GM12878 (cell line): ENCODE data around the gene AKAP9. TPM values are rescaled to one million over a fixed set of nuclear protein-coding genes. Genes with fewer than 3 reads are reported as not detected.

Experiments used
- ATAC-seq: fragments of 200-7000 bp; cut with Tn5 transposase; 3 replicates; pipeline ENCODE4 v1.9.1; 2020; ENCODE audit warnings: mild to moderate bottlenecking, moderate library complexity
- BruUV-seq: library from RNA; stranded (reverse); fragments of 400-500 nt; replicated peaks from 2 replicates; lab custom pipeline; 2021; lab: Mats Ljungman, UMichigan
- CTCF ChIA-PET: fragments of 300-600 bp; sonication (Branson Sonifier 250); formaldehyde crosslinking; extraction: SDS; loops from one replicate; lab custom pipeline; 2021; ENCODE audit warnings: inconsistent platforms; lab: Yijun Ruan, JAX
- POLR2A ChIA-PET: fragments of 350-600 bp; formaldehyde crosslinking; extraction: SDS; loops from one replicate; lab custom pipeline; 2021; ENCODE audit warnings: inconsistent platforms; lab: Charles Lee
- RAD21 ChIA-PET: fragments of 300-600 bp; sonication (Branson Sonifier 250); formaldehyde crosslinking; loops from one replicate; lab custom pipeline; 2023; ENCODE audit warnings: antibody characterized with exemption; ENCODE audit not compliant: unreplicated experiment; lab: Charles Lee
- SMC1A ChIA-PET: fragments of 300-600 bp; sonication (Branson Sonifier 250); formaldehyde crosslinking; loops from one replicate; lab custom pipeline; 2023; ENCODE audit not compliant: unreplicated experiment, uncharacterized antibody; lab: Charles Lee
- DNase-seq: peaks from one replicate; pipeline ENCODE4 v3.0.0-alpha.2; 2011; ENCODE audit warnings: low read depth, low spot score
- FAIRE-seq: peaks from 3 replicates; lab custom pipeline; 2011; peaks lifted over from hg19 to GRCh38; lab: Jason Lieb, UNC
- H2AFZ ChIP-seq: 2 replicates; pipeline ENCODE4 v1.6.0; 2011; ENCODE audit warnings: low read depth, low read length, control low read depth; ENCODE audit not compliant: control insufficient read depth
- H3K27ac ChIP-seq: 2 replicates; pipeline ENCODE4 v1.5.1; 2011; ENCODE audit warnings: control low read depth; ENCODE audit not compliant: control insufficient read depth, insufficient read depth
- H3K27me3 ChIP-seq, 2 experiments: replicated peaks in 1 of 2; 2 replicates each; pipeline versions ENCODE4 v1.6.0 to v1.6.1; 2011; ENCODE audit warnings: low read length in 1 of 2; ENCODE audit not compliant: control insufficient read depth in 2 of 2, insufficient read depth in 2 of 2
- H3K36me3 ChIP-seq, 2 experiments: 2 replicates each; pipeline ENCODE4 v1.5.1; 2011; ENCODE audit warnings: low read length in 1 of 2; ENCODE audit not compliant: control insufficient read depth in 2 of 2, insufficient read depth in 2 of 2
- H3K4me1 ChIP-seq: 2 replicates; pipeline ENCODE4 v1.6.1; 2011; ENCODE audit warnings: mild to moderate bottlenecking, low read length, moderate library complexity, mixed read lengths; ENCODE audit not compliant: control insufficient read depth, insufficient read depth
- H3K4me2 ChIP-seq: 2 replicates; pipeline ENCODE4 v1.6.0; 2011; ENCODE audit warnings: control low read depth; ENCODE audit not compliant: control insufficient read depth, insufficient read depth
- H3K4me3 ChIP-seq: fragments of 200-600 bp; sonication (generic); 2 replicates; pipeline ENCODE4 v1.5.1; 2016
- H3K79me2 ChIP-seq: 2 replicates; pipeline ENCODE4 v1.6.0; 2011; ENCODE audit warnings: low read length; ENCODE audit not compliant: control insufficient read depth, insufficient read depth
- H3K9ac ChIP-seq: 2 replicates; pipeline ENCODE4 v1.8.0; 2011; ENCODE audit warnings: low read length, control low read depth, mixed read lengths; ENCODE audit not compliant: control insufficient read depth, insufficient read depth
- H3K9me3 ChIP-seq: replicated peaks from 3 replicates; pipeline ENCODE4 v1.5.1; 2011; ENCODE audit warnings: mild to moderate bottlenecking, low read length; ENCODE audit not compliant: control insufficient read depth, insufficient read depth
- H4K20me1 ChIP-seq: 2 replicates; pipeline ENCODE4 v1.6.0; 2011; ENCODE audit not compliant: control insufficient read depth, insufficient read depth
- JUND ChIP-seq: IDR thresholded peaks from 2 replicates; pipeline ENCODE4 v1.6.1; 2012; ENCODE audit warnings: low read depth, mild to moderate bottlenecking, low read length, improper control_type of control experiment, moderate library complexity
- MTA3 ChIP-seq: IDR thresholded peaks from 2 replicates; pipeline ENCODE4 v1.6.1; 2012; ENCODE audit warnings: low read length, inconsistent platforms, borderline replicate concordance
- NFYA ChIP-seq: IDR thresholded peaks from 2 replicates; pipeline ENCODE4 v1.6.1; 2011; ENCODE audit warnings: low read depth, mild to moderate bottlenecking, low read length, improper control_type of control experiment, borderline replicate concordance
- NR2C1 ChIP-seq: fragments of 450-650 bp; IDR thresholded peaks from 2 replicates; pipeline ENCODE4 v1.6.1; 2017; ENCODE audit warnings: antibody characterized with exemption, mild to moderate bottlenecking, moderate library complexity
- RB1 ChIP-seq: fragments of 450-650 bp; formaldehyde crosslinking; IDR thresholded peaks from 2 replicates; pipeline ENCODE4 v1.6.1; 2017; ENCODE audit warnings: mild to moderate bottlenecking, borderline replicate concordance
- RCOR1 ChIP-seq: conservative IDR thresholded peaks from 2 replicates; pipeline ENCODE4 v1.6.1; 2012; ENCODE audit warnings: low read depth, low read length, improper control_type of control experiment
- RUNX3 ChIP-seq: IDR thresholded peaks from 2 replicates; pipeline ENCODE4 v1.6.1; 2012; ENCODE audit warnings: low read length, inconsistent platforms
- WGBS: methylation state at CpG from one replicate; pipeline ENCODE4 v1.1.6; 2016; ENCODE audit warnings: low lambda C conversion rate; ENCODE audit not compliant: insufficient replicate concordance, insufficient coverage; ENCODE audit errors: missing lambda C conversion rate; 5-methylcytosine and 5-hydroxymethylcytosine counted together
- in situ Hi-C: fragments of 300-500 bp; cut with MboI; formaldehyde crosslinking; loops from 9 replicates; pipeline ENCODE4 v1.14.3; 2018; ENCODE audit warnings: mixed read lengths
- intact Hi-C: fragments of 100-400 bp; cut with micrococcal nuclease; formaldehyde crosslinking; loops from one replicate; pipeline ENCODE4 v1.14.2; 2022; ENCODE audit not compliant: unreplicated experiment
- polyA plus RNA-seq, 11 experiments: library from polyadenylated mRNA; depleted of rRNA in 4 of 11; unstranded in 6 of 11; stranded (reverse) in 5 of 11; fragments of >200 nt; fragmentation: Nextera tagmentation in 4 of 11; fragmentation: Illumina TruSeq in 1 of 11; extraction: Ambion mirVana in 4 of 11; extraction: Trizol in 1 of 11; gene quantifications; 1 replicate in 1 of 11; 2 replicates in 10 of 11; pipeline versions ENCODE4 v1.2.1 to v1.2.3, GENCODE V29; 2011 to 2016; ENCODE audit warnings: inconsistent platforms in 2 of 11, missing spikeins in 2 of 11, low read depth in 1 of 11
- total RNA-seq, 4 experiments: library from RNA; depleted of rRNA in 3 of 4; stranded (reverse); fragments of >200 nt in 3 of 4; fragmentation: Illumina TruSeq in 1 of 4; extraction: Trizol in 1 of 4; gene quantifications; 2 replicates each; pipeline versions ENCODE4 v1.2.1 to v1.2.3, GENCODE V29; 2013 to 2021
- TF ChIP-seq, protein P1 (sequence below): fragments of 450-650 bp; IDR thresholded peaks from 2 replicates; pipeline ENCODE4 v1.6.1; 2016; ENCODE audit warnings: mild to moderate bottlenecking
- TF ChIP-seq, protein P2 (sequence below): IDR thresholded peaks from 2 replicates; pipeline ENCODE4 v1.6.1; 2011; ENCODE audit warnings: low read depth, mild to moderate bottlenecking, low read length, moderate library complexity, borderline replicate concordance; ENCODE audit errors: extremely low read depth
- TF ChIP-seq, protein P3 (sequence below): fragments of 450-650 bp; formaldehyde crosslinking; IDR thresholded peaks from 2 replicates; pipeline ENCODE4 v1.4.0; 2022; ENCODE audit warnings: mild to moderate bottlenecking, moderate library complexity

The AKAP9 gene
- total and polyA plus RNA-seq, 10 of the 15 experiments (the other 5 are each of a cell fraction or from before 2014, with no cell fraction given): 21.1 to 62.8 (median 31.6) TPM

DNA sequence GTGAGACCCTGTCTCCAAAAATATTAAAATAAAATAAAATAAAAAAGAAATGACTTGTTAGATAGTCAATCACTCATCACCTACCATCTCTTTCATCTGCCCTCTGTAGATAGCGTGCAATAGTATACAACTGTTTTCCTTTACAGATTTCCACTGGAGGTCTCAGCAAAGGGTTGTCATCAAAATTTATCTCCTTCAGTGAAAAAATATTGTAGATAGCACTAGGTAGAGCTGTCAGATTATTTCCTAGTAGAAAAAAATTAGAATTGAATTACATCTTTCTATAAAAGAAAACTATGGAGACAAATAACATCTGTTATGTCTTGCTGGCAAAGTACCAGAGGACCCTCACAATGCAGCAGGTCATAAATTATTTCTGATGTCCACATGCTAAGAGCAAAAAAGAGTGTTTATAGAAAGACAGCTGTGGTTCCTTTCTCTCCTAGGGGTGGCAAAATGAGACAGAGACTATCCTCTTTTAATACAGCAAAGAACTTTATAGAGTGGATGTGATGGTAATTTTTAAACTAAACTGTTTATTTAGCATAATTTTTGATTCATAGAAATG lies 209.9 kb downstream of the AKAP9 start (continued):
- TF ChIP-seq RCOR1 (no peak), MTA3 (no peak)

DNA sequence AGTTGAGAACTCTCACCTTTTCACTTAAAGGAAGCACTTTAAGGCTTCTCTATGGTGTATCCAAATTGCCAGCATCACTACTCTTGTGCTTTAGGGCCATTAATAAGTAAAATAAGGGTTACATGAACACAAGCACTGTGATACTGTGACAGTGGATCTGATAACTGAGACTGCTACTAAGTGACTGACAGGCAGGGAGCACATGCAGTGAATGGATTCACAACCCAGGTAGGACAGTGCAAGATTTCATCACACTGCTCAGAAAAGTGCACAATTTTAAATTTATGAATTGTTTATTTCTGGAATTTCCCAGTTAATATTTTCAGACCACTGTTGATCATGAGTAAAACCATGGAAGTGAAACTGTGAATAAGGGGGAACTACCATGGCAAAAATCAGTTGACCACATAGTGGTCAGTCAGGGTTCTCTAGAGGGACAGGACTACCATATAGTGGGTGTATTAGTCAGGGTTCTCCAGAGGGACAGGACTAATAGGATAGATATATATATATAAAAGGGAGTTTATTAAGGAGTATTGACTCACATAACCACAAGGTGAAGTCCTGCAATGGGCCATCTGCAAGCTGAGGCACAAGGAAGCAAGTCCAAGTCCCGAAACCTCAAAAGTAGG lies 214.6 kb downstream of the AKAP9 start:
- H4K20me1 ChIP-seq: no peaks in the 10 kb centered on the region
- POLR2A ChIA-PET: no interaction called here
- ATAC-seq (peak; percentile 66), DNase-seq (no peak), FAIRE-seq (no peak)
- SMC1A ChIA-PET: no interaction called here
- CTCF ChIA-PET: no interaction called here
- no peak overlapping the region for H3K27ac ChIP-seq
- H3K4me3 ChIP-seq: no peak overlapping the region
- H2AFZ ChIP-seq: no peak overlapping the region
- intact Hi-C loops: no loop called here
- TF ChIP-seq, protein P1, sequence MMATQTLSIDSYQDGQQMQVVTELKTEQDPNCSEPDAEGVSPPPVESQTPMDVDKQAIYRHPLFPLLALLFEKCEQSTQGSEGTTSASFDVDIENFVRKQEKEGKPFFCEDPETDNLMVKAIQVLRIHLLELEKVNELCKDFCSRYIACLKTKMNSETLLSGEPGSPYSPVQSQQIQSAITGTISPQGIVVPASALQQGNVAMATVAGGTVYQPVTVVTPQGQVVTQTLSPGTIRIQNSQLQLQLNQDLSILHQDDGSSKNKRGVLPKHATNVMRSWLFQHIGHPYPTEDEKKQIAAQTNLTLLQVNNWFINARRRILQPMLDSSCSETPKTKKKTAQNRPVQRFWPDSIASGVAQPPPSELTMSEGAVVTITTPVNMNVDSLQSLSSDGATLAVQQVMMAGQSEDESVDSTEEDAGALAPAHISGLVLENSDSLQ: peak; percentile 43; the same call in 1 of the 2 replicates
- TF ChIP-seq RB1 (no peak), RUNX3 (peak; percentile 30; the same call in 1 of the 2 replicates), NFYA (no peak), JUND (no peak), NR2C1 (no peak)
- TF ChIP-seq, protein P2, sequence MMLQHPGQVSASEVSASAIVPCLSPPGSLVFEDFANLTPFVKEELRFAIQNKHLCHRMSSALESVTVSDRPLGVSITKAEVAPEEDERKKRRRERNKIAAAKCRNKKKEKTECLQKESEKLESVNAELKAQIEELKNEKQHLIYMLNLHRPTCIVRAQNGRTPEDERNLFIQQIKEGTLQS: no peak
- TF ChIP-seq, protein P3, sequence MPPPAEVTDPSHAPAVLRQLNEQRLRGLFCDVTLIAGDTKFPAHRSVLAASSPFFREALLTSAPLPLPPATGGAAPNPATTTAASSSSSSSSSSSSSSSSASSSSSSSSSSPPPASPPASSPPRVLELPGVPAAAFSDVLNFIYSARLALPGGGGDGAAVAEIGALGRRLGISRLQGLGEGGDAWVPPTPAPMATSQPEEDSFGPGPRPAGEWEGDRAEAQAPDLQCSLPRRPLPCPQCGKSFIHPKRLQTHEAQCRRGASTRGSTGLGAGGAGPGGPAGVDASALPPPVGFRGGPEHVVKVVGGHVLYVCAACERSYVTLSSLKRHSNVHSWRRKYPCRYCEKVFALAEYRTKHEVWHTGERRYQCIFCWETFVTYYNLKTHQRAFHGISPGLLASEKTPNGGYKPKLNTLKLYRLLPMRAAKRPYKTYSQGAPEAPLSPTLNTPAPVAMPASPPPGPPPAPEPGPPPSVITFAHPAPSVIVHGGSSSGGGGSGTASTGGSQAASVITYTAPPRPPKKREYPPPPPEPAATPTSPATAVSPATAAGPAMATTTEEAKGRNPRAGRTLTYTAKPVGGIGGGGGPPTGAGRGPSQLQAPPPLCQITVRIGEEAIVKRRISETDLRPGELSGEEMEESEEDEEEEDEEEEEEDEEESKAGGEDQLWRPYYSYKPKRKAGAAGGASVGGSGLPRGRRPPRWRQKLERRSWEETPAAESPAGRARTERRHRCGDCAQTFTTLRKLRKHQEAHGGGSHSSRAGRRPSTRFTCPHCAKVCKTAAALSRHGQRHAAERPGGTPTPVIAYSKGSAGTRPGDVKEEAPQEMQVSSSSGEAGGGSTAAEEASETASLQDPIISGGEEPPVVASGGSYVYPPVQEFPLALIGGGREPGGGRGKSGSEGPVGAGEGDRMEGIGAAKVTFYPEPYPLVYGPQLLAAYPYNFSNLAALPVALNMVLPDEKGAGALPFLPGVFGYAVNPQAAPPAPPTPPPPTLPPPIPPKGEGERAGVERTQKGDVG (CRISPR knock-in tag): no peak
- no peaks in the 10 kb centered on the region for H3K9me3 ChIP-seq
- in situ Hi-C loops: no loop called here
- WGBS: 81% methylated on average over 1 of the region's 1 CpG
- H3K36me3 ChIP-seq: no peaks in the 10 kb centered on the region
- H3K79me2 ChIP-seq: no peaks in the 10 kb centered on the region
- H3K4me1 ChIP-seq: no peaks in the 10 kb centered on the region
- no peaks in the 10 kb centered on the region for H3K27me3 ChIP-seq
- no peak overlapping the region for H3K4me2 ChIP-seq
- RAD21 ChIA-PET: no interaction called here
- no TSS peak for BruUV-seq
- H3K9ac ChIP-seq: no peak overlapping the region
